Lower leg skin (tissue), 3 donors: ENCODE measurements around the gene AGBL1.

Experiments
- CTCF ChIP-seq, 3 donors: fragments of 450-650 bp; IDR thresholded peaks; one replicate each; pipeline ENCODE4 v1.5.1; 2016; ENCODE audit warnings: antibody characterized with exemption in 3 of 3, mild to moderate bottlenecking in 3 of 3, moderate library complexity in 2 of 3
- POLR2A ChIP-seq, 2 donors: fragments of 450-650 bp; IDR thresholded peaks; one replicate each; pipeline ENCODE4 v1.6.1; 2016 to 2017; ENCODE audit warnings: antibody characterized with exemption in 2 of 2, mild to moderate bottlenecking in 1 of 2, moderate library complexity in 1 of 2

- no peak for TF ChIP-seq CTCF (IDR thresholded peaks at IDR 0.05)
- TF ChIP-seq POLR2A (IDR thresholded peaks at IDR 0.05): no peak
Observed at GRCh38 chr15:86445579-86446252, 366.0 kb downstream of the AGBL1 start.
